Effector memory CD4-positive, alpha-beta T cell (primary cell): ENCODE data around the gene OXTR.
"Not testable (repeated sequence)": the region's sequence is repeated elsewhere in the genome, so short reads cannot be mapped to it uniquely, and the experiment has no call there.

Experiments
- DNase-seq, 3 donors: peaks; one replicate each; pipeline ENCODE4 v3.0.0-alpha.2; 2020
- H3K27ac ChIP-seq: 2 replicates; pipeline ENCODE4 v1.7.0; 2013; ENCODE audit warnings: mild to moderate bottlenecking, low read length, moderate library complexity; ENCODE audit not compliant: insufficient read depth, poor library complexity, severe bottlenecking
- H3K27me3 ChIP-seq: replicated peaks from 2 replicates; pipeline ENCODE4 v1.7.0; 2013; ENCODE audit warnings: mild to moderate bottlenecking, low read length; ENCODE audit not compliant: insufficient read depth, control insufficient read depth, poor library complexity, severe bottlenecking
- H3K36me3 ChIP-seq: 2 replicates; pipeline ENCODE4 v1.7.0; 2013; ENCODE audit warnings: mild to moderate bottlenecking, low read length, moderate library complexity; ENCODE audit not compliant: control insufficient read depth, insufficient read depth
- H3K4me1 ChIP-seq: 2 replicates; pipeline ENCODE4 v1.7.0; 2013; ENCODE audit warnings: low read length, mild to moderate bottlenecking; ENCODE audit not compliant: control insufficient read depth, insufficient read depth, poor library complexity, severe bottlenecking
- H3K4me3 ChIP-seq: 2 replicates; pipeline ENCODE4 v1.7.0; 2013; ENCODE audit warnings: low read length, low read depth, mild to moderate bottlenecking; ENCODE audit not compliant: insufficient read depth, poor library complexity, severe bottlenecking
- H3K9me3 ChIP-seq: 2 replicates; pipeline ENCODE4 v1.7.0; 2013; ENCODE audit warnings: mild to moderate bottlenecking, low read length, moderate library complexity; ENCODE audit not compliant: control insufficient read depth

Gene OXTR

DNA sequence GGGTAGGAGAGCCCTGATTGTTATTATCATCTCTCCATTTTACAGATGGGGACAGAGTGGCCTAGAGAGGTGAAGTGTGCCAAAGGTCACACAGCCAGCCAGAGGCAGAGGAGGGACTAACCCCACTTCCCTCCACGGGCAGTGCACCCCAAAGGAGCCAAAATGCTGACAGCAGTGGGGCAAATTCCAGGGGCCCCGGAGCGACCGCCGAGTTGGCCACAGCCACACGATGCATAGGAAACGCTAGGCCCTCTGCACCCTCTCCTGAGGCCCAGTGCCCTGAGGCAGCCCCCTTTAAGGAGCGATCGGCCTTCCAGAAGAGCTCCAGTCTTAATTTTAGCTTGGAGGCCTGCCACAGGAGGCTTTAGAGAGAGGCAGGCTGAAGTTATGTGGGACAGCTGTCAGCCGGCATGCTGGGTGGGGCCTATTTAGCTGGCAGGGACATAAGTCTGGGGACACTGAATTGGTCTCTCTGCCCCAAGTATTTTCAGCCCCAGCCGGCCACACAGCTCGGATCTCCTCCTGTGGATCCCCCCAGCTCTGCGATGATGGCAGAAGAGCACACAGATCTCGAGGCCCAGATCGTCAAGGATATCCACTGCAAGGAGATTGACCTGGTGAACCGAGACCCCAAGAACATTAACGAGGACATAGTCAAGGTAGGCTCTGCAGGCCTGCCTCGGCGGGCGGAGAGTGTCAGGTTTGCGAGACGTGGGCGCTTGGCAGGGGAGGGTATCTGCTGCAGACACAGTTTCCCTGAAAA, 35.9 kb downstream of the OXTR start, which contains the start of gene CAV3:
Gene CAV3 (plus strand): TSS at position 471 of the 763 bp plus-strand sequence. CDS start 75 bp downstream, at position 546.
- Histone ChIP-seq H3K4me3 (no peak within 1 kb of the TSS), H3K36me3 (no peaks in the 10 kb centered on the region), H3K27ac (no peak within 1 kb of the TSS), H3K9me3 (no peaks in the 10 kb centered on the region), H3K4me1 (no peaks in the 10 kb centered on the region), H3K27me3 (no peaks in the 10 kb centered on the region)
- DNase-seq: no peak

DNA sequence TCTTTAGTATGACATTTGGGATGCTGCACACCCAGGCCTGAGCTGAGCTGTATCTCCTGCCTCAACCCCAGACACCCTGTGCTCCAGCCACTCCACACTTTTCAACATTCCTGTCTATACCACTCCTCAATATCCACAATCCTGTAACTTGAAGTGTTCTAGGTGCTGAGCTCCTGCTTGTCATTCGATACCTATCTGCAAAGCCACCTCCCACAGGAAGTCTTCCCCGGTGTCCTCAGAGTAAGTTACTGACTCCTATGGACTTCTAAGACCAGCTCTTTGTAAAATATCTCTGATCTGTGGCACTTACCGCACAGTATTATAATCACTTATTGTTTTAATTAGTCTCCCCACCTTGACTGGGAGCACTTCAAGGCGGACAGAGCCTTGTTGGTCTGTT, 37.0 kb downstream of the OXTR start:
- H3K27me3 ChIP-seq: no peaks in the 10 kb centered on the region
- H3K4me3 ChIP-seq: no peak overlapping the region
- no peak for DNase-seq
- no peaks in the 10 kb centered on the region for H3K9me3 ChIP-seq
- no peaks in the 10 kb centered on the region for H3K36me3 ChIP-seq
- H3K27ac ChIP-seq: no peak overlapping the region
- no peaks in the 10 kb centered on the region for H3K4me1 ChIP-seq

DNA sequence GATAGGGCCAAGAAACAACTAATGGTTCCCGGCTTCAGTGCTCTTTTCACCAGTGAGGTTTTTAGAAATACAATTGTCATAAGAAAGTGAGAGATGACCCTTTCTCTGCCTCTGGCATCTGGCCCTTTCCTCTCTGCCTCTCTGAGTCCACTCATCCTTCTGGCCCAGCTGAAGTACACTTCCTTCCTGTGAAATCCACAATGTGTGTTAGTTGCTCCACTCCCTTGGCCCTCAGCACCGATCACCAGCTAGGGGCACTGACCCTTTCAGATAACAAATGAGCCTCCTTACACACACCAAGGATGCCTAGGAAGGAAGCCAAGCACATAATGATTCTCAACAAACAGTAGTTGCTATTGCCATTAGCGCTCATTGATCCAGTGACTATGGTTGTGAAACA, 38.8 kb downstream of the OXTR start:
- DNase-seq: no peak
- H3K36me3 ChIP-seq: no peaks in the 10 kb centered on the region
- H3K9me3 ChIP-seq: no peaks in the 10 kb centered on the region

DNA sequence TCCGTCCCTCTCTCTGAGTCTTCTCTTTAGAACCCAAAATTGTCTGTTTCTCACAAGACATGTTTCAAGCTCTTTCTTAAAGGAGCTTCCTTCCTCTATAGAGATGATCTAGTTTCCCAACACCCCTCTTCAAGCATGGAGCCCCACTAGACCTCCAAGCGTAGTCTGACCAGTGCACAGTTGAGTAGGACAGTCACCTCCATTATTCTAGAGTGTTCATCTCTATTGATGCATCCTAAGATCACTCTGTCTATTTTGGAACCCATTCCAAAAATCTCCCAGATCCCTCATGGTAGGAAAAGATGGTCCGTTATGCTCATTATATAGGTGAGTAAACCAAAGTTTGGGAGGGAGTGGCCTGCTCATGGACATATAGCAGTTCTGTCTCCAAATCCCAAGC, 39.9 kb downstream of the OXTR start:
- no peak for DNase-seq

More for the DNA sequence above, 38.8 kb downstream of the OXTR start:
- no peaks in the 10 kb centered on the region for H3K4me1 ChIP-seq
- H3K4me3 ChIP-seq: no peak overlapping the region
- no peak overlapping the region for H3K27ac ChIP-seq
- no peaks in the 10 kb centered on the region for H3K27me3 ChIP-seq

DNA sequence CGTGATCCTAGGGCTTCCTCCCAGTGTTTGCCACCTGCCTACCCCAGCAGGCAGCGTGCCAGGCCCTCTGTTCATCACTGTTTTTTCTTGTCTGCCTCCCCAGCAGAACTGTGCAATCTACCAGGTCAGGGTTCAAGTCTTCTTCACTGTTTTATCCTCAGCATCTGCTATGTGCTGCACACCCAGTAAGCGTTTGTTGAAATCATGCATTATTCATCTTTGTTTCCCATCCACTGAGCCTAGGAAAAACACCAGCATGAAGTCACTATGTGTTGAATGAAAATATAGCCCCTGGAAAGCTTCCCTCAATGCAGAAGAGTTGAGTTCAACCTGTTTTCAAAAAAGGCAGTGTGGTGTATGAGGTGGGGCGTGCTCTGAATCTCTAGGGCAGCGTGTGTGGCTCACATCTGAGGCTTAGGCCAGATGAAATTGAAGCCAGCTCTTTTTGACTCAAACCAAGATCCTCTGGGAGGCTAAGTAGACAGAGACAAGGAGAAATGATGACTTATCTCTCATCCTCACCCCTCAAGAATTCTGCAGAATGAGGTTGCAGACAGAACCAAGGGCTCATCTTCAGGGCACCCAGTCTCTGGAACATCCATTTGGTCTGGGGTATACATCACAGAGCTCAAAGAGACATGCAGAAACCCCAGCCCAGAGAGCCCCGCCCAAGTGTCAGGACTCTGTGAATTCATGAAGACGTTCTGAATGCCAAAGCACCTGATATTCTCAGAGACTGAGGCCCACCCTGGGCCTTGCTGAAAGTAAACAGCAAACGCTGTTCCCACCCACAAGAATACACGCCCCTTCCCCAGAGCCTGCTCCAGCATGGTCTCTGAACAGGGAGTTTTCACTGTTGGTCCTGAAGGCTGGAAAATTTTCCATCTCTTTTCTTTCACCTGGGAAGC, 41.6 kb downstream of the OXTR start:
- H3K9me3 ChIP-seq: no peaks in the 10 kb centered on the region
- no peaks in the 10 kb centered on the region for H3K4me1 ChIP-seq
- H3K4me3 ChIP-seq: no peak overlapping the region
- DNase-seq: no peak
- H3K27me3 ChIP-seq: no peaks in the 10 kb centered on the region
- H3K36me3 ChIP-seq: no peaks in the 10 kb centered on the region
- H3K27ac ChIP-seq: no peak overlapping the region

More for the DNA sequence above, 39.9 kb downstream of the OXTR start:
- Histone ChIP-seq H3K4me1 (no peaks in the 10 kb centered on the region), H3K36me3 (no peaks in the 10 kb centered on the region), H3K4me3 (no peak overlapping the region), H3K27me3 (no peaks in the 10 kb centered on the region), H3K9me3 (no peaks in the 10 kb centered on the region), H3K27ac (no peak overlapping the region)

DNA sequence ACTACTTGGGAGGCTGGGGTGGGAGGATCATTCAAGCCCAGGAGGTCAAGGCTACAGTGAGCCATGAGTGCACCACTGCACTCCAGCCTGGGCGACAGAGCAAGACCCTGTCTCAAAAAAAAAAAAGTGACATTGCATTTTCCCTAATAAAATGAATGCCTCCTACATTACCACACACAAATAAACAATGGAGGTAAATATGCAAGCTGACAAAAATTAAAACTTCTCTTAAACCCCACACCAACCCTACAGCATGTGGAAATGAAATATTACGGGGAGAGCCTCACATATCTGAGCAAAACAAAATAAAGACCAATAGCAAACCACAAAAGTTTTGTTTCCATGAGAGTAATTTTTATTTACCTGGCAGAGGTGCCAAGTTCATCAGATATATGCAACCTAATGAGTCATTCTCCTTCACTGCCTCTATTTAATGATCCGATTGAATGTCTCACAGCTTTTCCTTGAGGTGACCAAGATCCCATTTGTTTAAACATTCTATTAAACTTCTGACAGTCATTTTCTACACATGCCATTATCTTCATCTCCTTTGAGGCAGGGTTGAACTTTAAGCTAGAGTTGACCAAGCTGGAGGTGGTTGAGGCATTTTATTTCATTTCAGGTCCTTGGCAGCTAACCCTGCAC, 45.2 kb downstream of the OXTR start:
- Histone ChIP-seq H3K36me3 (no peaks in the 10 kb centered on the region), H3K9me3 (no peaks in the 10 kb centered on the region), H3K27ac (no peak overlapping the region), H3K4me1 (no peaks in the 10 kb centered on the region), H3K27me3 (no peaks in the 10 kb centered on the region), H3K4me3 (no peak overlapping the region)
- no peak for DNase-seq

DNA sequence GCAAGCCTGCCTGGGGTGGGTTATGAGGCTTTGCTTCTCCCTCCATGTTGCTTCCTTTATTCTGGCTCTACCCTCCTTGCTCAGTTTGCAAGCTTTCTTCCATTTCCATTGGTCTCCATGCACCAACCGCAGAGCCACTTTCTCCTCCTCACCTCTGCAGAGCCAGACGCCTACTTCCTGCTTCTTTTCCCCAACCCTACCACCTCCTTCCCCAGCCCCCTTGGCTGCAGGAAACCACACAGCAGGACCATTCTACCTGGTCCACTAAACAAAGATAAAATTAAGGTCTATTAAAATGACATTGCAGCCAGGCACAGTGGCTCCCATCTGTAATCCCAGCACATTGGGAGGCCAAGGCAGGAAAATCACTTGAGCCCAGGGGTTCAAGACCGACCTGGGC, 45.8 kb downstream of the OXTR start:
- no peak for DNase-seq
- H3K36me3 ChIP-seq: no peaks in the 10 kb centered on the region
- H3K27me3 ChIP-seq: no peaks in the 10 kb centered on the region
- no peak overlapping the region for H3K27ac ChIP-seq
- H3K4me1 ChIP-seq: no peaks in the 10 kb centered on the region
- H3K9me3 ChIP-seq: no peaks in the 10 kb centered on the region
- H3K4me3 ChIP-seq: no peak overlapping the region

DNA sequence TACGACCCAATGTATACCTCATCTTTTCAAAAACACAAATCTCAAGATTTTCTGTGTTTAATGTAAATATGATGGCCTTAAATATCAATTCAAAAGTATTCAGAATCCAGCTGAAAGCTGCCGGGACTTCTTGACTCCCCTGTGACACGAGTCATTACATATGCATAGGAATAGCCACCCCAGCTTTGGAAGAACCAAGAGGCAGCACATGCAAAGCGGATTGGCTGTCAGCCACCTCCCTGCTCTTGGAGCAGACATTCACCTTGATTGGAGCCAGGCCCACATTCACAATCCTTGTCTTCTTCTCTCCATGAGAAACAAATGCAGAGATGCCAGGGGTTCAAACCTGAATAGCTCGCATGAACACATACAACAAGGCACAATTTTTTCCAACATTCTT, 46.6 kb downstream of the OXTR start:
- no peak overlapping the region for H3K4me3 ChIP-seq
- no peaks in the 10 kb centered on the region for H3K36me3 ChIP-seq
- H3K27me3 ChIP-seq: no peaks in the 10 kb centered on the region
- no peaks in the 10 kb centered on the region for H3K4me1 ChIP-seq
- DNase-seq: no peak
- no peak overlapping the region for H3K27ac ChIP-seq
- no peaks in the 10 kb centered on the region for H3K9me3 ChIP-seq

DNA sequence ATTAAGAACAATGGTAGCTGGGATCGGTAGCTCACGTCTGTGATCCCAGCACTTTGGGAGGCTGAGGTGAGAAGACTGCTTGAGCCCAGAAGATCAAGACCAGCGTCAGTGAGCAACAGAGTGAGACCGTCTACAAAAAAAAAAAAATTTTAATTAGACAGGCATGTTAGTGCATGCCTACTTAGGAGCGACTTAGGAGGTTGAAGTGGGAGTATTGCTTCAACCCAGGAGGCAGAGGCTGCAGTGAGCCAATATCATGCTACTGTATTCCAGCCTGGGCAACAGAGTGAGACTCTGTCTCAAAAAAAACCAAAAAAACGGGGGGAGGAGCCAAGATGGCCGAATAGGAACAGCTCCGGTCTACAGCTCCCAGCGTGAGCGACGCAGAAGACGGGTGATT, 53.7 kb downstream of the OXTR start:
- H3K9me3 ChIP-seq, H3K4me3 ChIP-seq, H3K36me3 ChIP-seq, H3K4me1 ChIP-seq, H3K27me3 ChIP-seq, H3K27ac ChIP-seq, DNase-seq: not testable (repeated sequence)
